Large intestine (tissue), 3 donors: ENCODE data around the gene ZKSCAN5. TPM values are rescaled to one million over a fixed set of nuclear protein-coding genes. Genes with fewer than 3 reads are reported as not detected.
"Not testable (repeated sequence)": the region's sequence is repeated elsewhere in the genome, so short reads cannot be mapped to it uniquely, and the experiment has no call there.

Source experiments
- DNase-seq, 2 donors: peaks; one replicate each; pipeline versions ENCODE4 v3.0.0 to v3.0.0-alpha.2; 2013
- H3K27ac ChIP-seq: one replicate; pipeline ENCODE4 v1.5.1; 2013; ENCODE audit warnings: low read length
- H3K27me3 ChIP-seq: 2 replicates; pipeline ENCODE4 v1.6.1; 2013; ENCODE audit warnings: low read length; ENCODE audit not compliant: control insufficient read depth, insufficient read depth
- H3K36me3 ChIP-seq: 2 replicates; pipeline ENCODE4 v1.6.1; 2013; ENCODE audit warnings: low read length; ENCODE audit not compliant: control insufficient read depth, insufficient read depth
- H3K4me1 ChIP-seq: one replicate; pipeline ENCODE4 v1.6.1; 2013; ENCODE audit warnings: low read length; ENCODE audit not compliant: control insufficient read depth, insufficient read depth
- H3K4me3 ChIP-seq: one replicate; pipeline ENCODE4 v1.5.1; 2013; ENCODE audit warnings: low read length
- H3K9me3 ChIP-seq: one replicate; pipeline ENCODE4 v1.6.1; 2013; ENCODE audit warnings: mild to moderate bottlenecking, low read depth, low read length, moderate library complexity; ENCODE audit not compliant: control insufficient read depth
- WGBS: methylation state at CpG from one replicate; pipeline ENCODE4 v1.1.5; 2013; ENCODE audit warnings: low lambda C conversion rate; ENCODE audit not compliant: insufficient coverage; 5-methylcytosine and 5-hydroxymethylcytosine counted together
- polyA plus RNA-seq: library from polyadenylated mRNA; unstranded; fragments of 120-200 nt; gene quantifications from one replicate; pipeline ENCODE4 v1.2.1, GENCODE V29; 2013

ZKSCAN5 gene
- polyA plus RNA-seq, 1 donor = 8.6 TPM

- no peaks in the 10 kb centered on the region for H3K27me3 ChIP-seq
- no peak overlapping the region for H3K27ac ChIP-seq
- peaks cover 16% of the 10 kb centered on the region for H3K9me3 ChIP-seq
- H3K4me3 ChIP-seq = no peak overlapping the region
- peak in 1 of 2 donors; percentile 8 for DNase-seq
- no peaks in the 10 kb centered on the region for H3K4me1 ChIP-seq
- 100% methylated on average over 1 of the region's 21 CpGs for WGBS
- peaks cover 38% of the 10 kb centered on the region for H3K36me3 ChIP-seq
Measured at GRCh38 chr7:99525713-99526440, 21.4 kb downstream of the ZKSCAN5 start.

- Histone ChIP-seq H3K27ac (no peak overlapping the region), H3K36me3 (peaks cover 37% of the 10 kb centered on the region), H3K4me3 (no peak overlapping the region), H3K9me3 (peaks cover 38% of the 10 kb centered on the region), H3K4me1 (no peaks in the 10 kb centered on the region), H3K27me3 (no peaks in the 10 kb centered on the region)
- no CpG with 5 or more reads among the region's 12 CpGs for WGBS
- no peak for DNase-seq
Measured at GRCh38 chr7:99531354-99531765, 26.9 kb downstream of the ZKSCAN5 start.

- Histone ChIP-seq H3K36me3 (peaks cover 17% of the 10 kb centered on the region), H3K4me3 (no peak overlapping the region), H3K27ac (no peak overlapping the region), H3K27me3 (no peaks in the 10 kb centered on the region), H3K4me1 (no peaks in the 10 kb centered on the region), H3K9me3 (peaks cover 41% of the 10 kb centered on the region)
- no peak for DNase-seq
- no CpG with 5 or more reads among the region's 2 CpGs for WGBS
Measured at GRCh38 chr7:99535667-99536066, 31.2 kb downstream of the ZKSCAN5 start.

GRCh38 chr7:99539213-99539811 is 34.9 kb downstream of the ZKSCAN5 start:
- DNase-seq = no peak
- no peak overlapping the region for H3K27ac ChIP-seq
- H3K9me3 ChIP-seq = peaks cover 50% of the 10 kb centered on the region
- no peaks in the 10 kb centered on the region for H3K27me3 ChIP-seq
- no peak overlapping the region for H3K4me3 ChIP-seq
- 85% methylated on average over 3 of the region's 7 CpGs for WGBS
- no peaks in the 10 kb centered on the region for H3K36me3 ChIP-seq
- no peaks in the 10 kb centered on the region for H3K4me1 ChIP-seq

GRCh38 chr7:99540542-99540941 is 36.1 kb downstream of the ZKSCAN5 start:
- no peak for DNase-seq
- WGBS = 100% methylated on average over 1 of the region's 5 CpGs
- Histone ChIP-seq H3K27me3 (no peaks in the 10 kb centered on the region), H3K4me1 (no peaks in the 10 kb centered on the region), H3K9me3 (peaks cover 46% of the 10 kb centered on the region), H3K27ac (no peak overlapping the region), H3K36me3 (no peaks in the 10 kb centered on the region), H3K4me3 (no peak overlapping the region)

- Histone ChIP-seq H3K4me1 (no peaks in the 10 kb centered on the region), H3K36me3 (no peaks in the 10 kb centered on the region), H3K27ac (no peak overlapping the region), H3K4me3 (no peak overlapping the region), H3K27me3 (no peaks in the 10 kb centered on the region), H3K9me3 (peaks cover 46% of the 10 kb centered on the region)
- DNase-seq = no peak
- WGBS = 84% methylated on average over 4 of the region's 9 CpGs
Measured at GRCh38 chr7:99541212-99541611, 36.8 kb downstream of the ZKSCAN5 start.

GRCh38 chr7:99543081-99543671 is 38.7 kb downstream of the ZKSCAN5 start:
- no CpG with 5 or more reads among the region's 34 CpGs for WGBS
- no peak overlapping the region for H3K27ac ChIP-seq
- DNase-seq = no peak
- peaks cover 39% of the 10 kb centered on the region for H3K9me3 ChIP-seq
- no peaks in the 10 kb centered on the region for H3K4me1 ChIP-seq
- no peak overlapping the region for H3K4me3 ChIP-seq
- H3K27me3 ChIP-seq = no peaks in the 10 kb centered on the region
- peaks cover 9% of the 10 kb centered on the region for H3K36me3 ChIP-seq

- DNase-seq = no peak
- H3K4me1 ChIP-seq = no peaks in the 10 kb centered on the region
Measured at GRCh38 chr7:99543916-99544315, 39.5 kb downstream of the ZKSCAN5 start.

GRCh38 chr7:99545308-99545707 is 40.8 kb downstream of the ZKSCAN5 start:
- not testable (repeated sequence) for H3K4me1 ChIP-seq, H3K4me3 ChIP-seq, H3K27me3 ChIP-seq, DNase-seq, H3K27ac ChIP-seq
- WGBS = 100% methylated on average over 2 of the region's 5 CpGs
- H3K36me3 ChIP-seq = peaks cover 11% of the 10 kb centered on the region
- H3K9me3 ChIP-seq = peaks cover 35% of the 10 kb centered on the region

More at GRCh38 chr7:99543916-99544315, 39.5 kb downstream of the ZKSCAN5 start:
- Histone ChIP-seq H3K27ac (no peak overlapping the region), H3K27me3 (no peaks in the 10 kb centered on the region), H3K9me3 (peaks cover 42% of the 10 kb centered on the region), H3K36me3 (peaks cover 11% of the 10 kb centered on the region), H3K4me3 (no peak overlapping the region)
- WGBS = no CpG with 5 or more reads among the region's 6 CpGs

- H3K4me1 ChIP-seq, H3K27ac ChIP-seq, DNase-seq, H3K9me3 ChIP-seq, H3K27me3 ChIP-seq, H3K4me3 ChIP-seq: not testable (repeated sequence)
- H3K36me3 ChIP-seq = peaks cover 11% of the 10 kb centered on the region
- WGBS = no CpG with 5 or more reads among the region's 2 CpGs
Measured at GRCh38 chr7:99549545-99549944, 45.1 kb downstream of the ZKSCAN5 start.
